NCI-H345 (cell line): ENCODE data around the gene GFRA3.

Experiments used
- DNase-seq: peaks from one replicate; lab custom pipeline; 2025; lab: John Stamatoyannopoulos, UW

Gene GFRA3

GRCh38 chr5:138246822-138247221, 27.6 kb downstream of the GFRA3 start:
- no peak for DNase-seq

GRCh38 chr5:138246334-138246733, 28.1 kb downstream of the GFRA3 start:
- no peak for DNase-seq

- no peak for DNase-seq
These were observed 28.7 kb downstream of the GFRA3 start for GRCh38 chr5:138245717-138246116.

GRCh38 chr5:138243794-138244193, 30.6 kb downstream of the GFRA3 start:
- no peak for DNase-seq

- DNase-seq = no peak
These were observed 32.5 kb downstream of the GFRA3 start for GRCh38 chr5:138241688-138242571.

GRCh38 chr5:138240650-138241385, 33.6 kb downstream of the GFRA3 start:
- DNase-seq = no peak

GRCh38 chr5:138238034-138238433, 36.4 kb downstream of the GFRA3 start:
- no peak for DNase-seq

- DNase-seq = no peak
These were observed 39.8 kb downstream of the GFRA3 start for GRCh38 chr5:138234651-138235050.

GRCh38 chr5:138233280-138233679, 41.1 kb downstream of the GFRA3 start:
- DNase-seq = no peak

GRCh38 chr5:138230981-138231589, 43.3 kb downstream of the GFRA3 start:
- DNase-seq = peak; percentile 44

- DNase-seq = no peak
These were observed 44.2 kb downstream of the GFRA3 start for GRCh38 chr5:138230261-138230660.

GRCh38 chr5:138229387-138229786, 45.0 kb downstream of the GFRA3 start:
- no peak for DNase-seq

- DNase-seq = no peak
These were observed 47.5 kb downstream of the GFRA3 start for GRCh38 chr5:138226910-138227309.

GRCh38 chr5:138224712-138225111, 49.7 kb downstream of the GFRA3 start:
- DNase-seq = no peak

- DNase-seq = no peak
These were observed 50.9 kb downstream of the GFRA3 start for GRCh38 chr5:138223532-138223931.

GRCh38 chr5:138216799-138217198, 57.6 kb downstream of the GFRA3 start:
- no peak for DNase-seq

GRCh38 chr5:138213161-138214029, 61.0 kb downstream of the GFRA3 start, which contains the start of gene CDC23:
CDC23 (minus strand) TSS chr5:138213323; CDS start chr5:138213312, 11 bp downstream.
- peak; percentile 99 for DNase-seq

- no peak for DNase-seq
These were observed 61.6 kb downstream of the GFRA3 start for GRCh38 chr5:138212828-138213160.

GRCh38 chr5:138210985-138211384, 63.4 kb downstream of the GFRA3 start:
- no peak for DNase-seq
